H9 (cell line): ENCODE results near the gene KL. TPM values are rescaled to one million over a fixed set of nuclear protein-coding genes. Genes with fewer than 3 reads are reported as not detected.

ENCODE experiments used
- DNase-seq: peaks from one replicate; pipeline ENCODE4 v3.0.0-alpha.2; 2017
- H2AFZ ChIP-seq: one replicate; pipeline ENCODE4 v1.6.1; 2013; ENCODE audit warnings: mild to moderate bottlenecking, low read length, control low read depth, moderate library complexity
- H2AK5ac ChIP-seq: 2 replicates; pipeline ENCODE4 v1.6.1; 2013; ENCODE audit warnings: low read length, control low read depth, mixed read lengths; ENCODE audit not compliant: insufficient read length
- H2BK120ac ChIP-seq: one replicate; pipeline ENCODE4 v1.6.1; 2013; ENCODE audit warnings: low read depth, mild to moderate bottlenecking, low read length, control low read depth, inconsistent platforms; ENCODE audit not compliant: poor library complexity, severe bottlenecking
- H2BK12ac ChIP-seq: 2 replicates; pipeline ENCODE4 v1.6.1; 2013; ENCODE audit warnings: low read length, control low read depth, mixed read lengths, low read depth; ENCODE audit not compliant: insufficient read length
- H2BK15ac ChIP-seq: 2 replicates; pipeline ENCODE4 v1.6.1; 2013; ENCODE audit warnings: low read depth, low read length, control low read depth
- H2BK20ac ChIP-seq: one replicate; pipeline ENCODE4 v1.6.1; 2013; ENCODE audit warnings: low read depth, mild to moderate bottlenecking, low read length, control low read depth, inconsistent platforms; ENCODE audit not compliant: poor library complexity, severe bottlenecking
- H2BK5ac ChIP-seq: 2 replicates; pipeline ENCODE4 v1.6.1; 2013; ENCODE audit warnings: low read length, control low read depth, mixed read lengths; ENCODE audit not compliant: insufficient read length
- H3K14ac ChIP-seq: 2 replicates; pipeline ENCODE4 v1.6.1; 2013; ENCODE audit warnings: low read length, control low read depth; ENCODE audit not compliant: insufficient read depth
- H3K18ac ChIP-seq: 2 replicates; pipeline ENCODE4 v1.6.1; 2013; ENCODE audit warnings: low read depth, mild to moderate bottlenecking, mixed read lengths, low read length, control low read depth; ENCODE audit not compliant: insufficient read length
- H3K23ac ChIP-seq: 2 replicates; pipeline ENCODE4 v1.6.1; 2013; ENCODE audit warnings: low read length, control low read depth, mixed read lengths, low read depth; ENCODE audit not compliant: insufficient read length
- H3K23me2 ChIP-seq: 2 replicates; pipeline ENCODE4 v1.6.1; 2013; ENCODE audit warnings: low read depth, mild to moderate bottlenecking, mixed read lengths, low read length, control low read depth; ENCODE audit not compliant: insufficient read length, poor library complexity, severe bottlenecking
- H3K27ac ChIP-seq: 2 replicates; pipeline ENCODE4 v1.5.1; 2013; ENCODE audit warnings: low read length, control low read depth, mixed read lengths, low read depth; ENCODE audit not compliant: insufficient read length
- H3K27me3 ChIP-seq: 2 replicates; pipeline ENCODE4 v1.6.1; 2013; ENCODE audit warnings: low read length, control low read depth, inconsistent platforms; ENCODE audit not compliant: insufficient read depth
- H3K4ac ChIP-seq: 2 replicates; pipeline ENCODE4 v1.6.1; 2013; ENCODE audit warnings: low read depth, mild to moderate bottlenecking, control low read depth, inconsistent platforms, low read length, moderate library complexity
- H3K4me1 ChIP-seq: 2 replicates; pipeline ENCODE4 v1.6.1; 2013; ENCODE audit warnings: low read length, control low read depth, inconsistent platforms; ENCODE audit not compliant: insufficient read depth
- H3K4me2 ChIP-seq: 2 replicates; pipeline ENCODE4 v1.6.1; 2013; ENCODE audit warnings: low read length, control low read depth, mixed read lengths; ENCODE audit not compliant: insufficient read length, insufficient read depth
- H3K56ac ChIP-seq: 2 replicates; pipeline ENCODE4 v1.6.1; 2013; ENCODE audit warnings: low read depth, mild to moderate bottlenecking, mixed read lengths, low read length, control low read depth; ENCODE audit not compliant: insufficient read length
- H3K79me1 ChIP-seq: 2 replicates; pipeline ENCODE4 v1.6.1; 2013; ENCODE audit warnings: low read depth, mild to moderate bottlenecking, moderate library complexity, low read length, control low read depth, inconsistent platforms; ENCODE audit not compliant: insufficient read depth, poor library complexity, severe bottlenecking
- H3K79me2 ChIP-seq: 2 replicates; pipeline ENCODE4 v1.6.1; 2013; ENCODE audit warnings: low read length, control low read depth, inconsistent platforms; ENCODE audit not compliant: insufficient read depth
- H3K9ac ChIP-seq: 2 replicates; pipeline ENCODE4 v1.6.1; 2013; ENCODE audit warnings: low read length, control low read depth, mixed read lengths; ENCODE audit not compliant: insufficient read length; ENCODE audit errors: extremely low read depth
- H3K9me3 ChIP-seq: one replicate; pipeline ENCODE4 v1.6.1; 2013; ENCODE audit warnings: low read depth, low read length, inconsistent platforms; ENCODE audit not compliant: control insufficient read depth
- H3T11ph ChIP-seq: one replicate; pipeline ENCODE4 v1.6.1; 2013; ENCODE audit warnings: mild to moderate bottlenecking, low read length, control low read depth, inconsistent platforms
- H4K20me1 ChIP-seq: one replicate; pipeline ENCODE4 v1.6.1; 2013; ENCODE audit not compliant: control insufficient read depth, insufficient read length, insufficient read depth
- H4K5ac ChIP-seq: 2 replicates; pipeline ENCODE4 v1.6.1; 2013; ENCODE audit warnings: low read depth, mild to moderate bottlenecking, mixed read lengths, low read length, control low read depth; ENCODE audit not compliant: insufficient read length
- H4K8ac ChIP-seq: replicated peaks from 2 replicates; pipeline ENCODE4 v1.6.1; 2013; ENCODE audit warnings: low read length, control low read depth, mixed read lengths, low read depth; ENCODE audit not compliant: insufficient read length
- H4K91ac ChIP-seq: 2 replicates; pipeline ENCODE4 v1.6.1; 2013; ENCODE audit warnings: low read depth, mild to moderate bottlenecking, moderate library complexity, mixed read lengths, low read length, control low read depth; ENCODE audit not compliant: insufficient read length
- H3K27ac Mint-ChIP-seq, 3 experiments: 2 replicates in 2 of 3; 3 replicates in 1 of 3; pipeline ENCODE4 v1.8.0; 2020 to 2021; ENCODE audit warnings: mixed read lengths in 3 of 3, mild to moderate bottlenecking in 1 of 3, moderate library complexity in 1 of 3
- H3K27me3 Mint-ChIP-seq: 2 replicates; pipeline ENCODE4 v1.8.0; 2021; ENCODE audit warnings: low read depth, mild to moderate bottlenecking, moderate library complexity, mixed read lengths
- H3K36me3 Mint-ChIP-seq, 3 experiments: 2 replicates in 2 of 3; 3 replicates in 1 of 3; pipeline ENCODE4 v1.8.0; 2020 to 2021; ENCODE audit warnings: low read depth in 3 of 3, mixed read lengths in 3 of 3; ENCODE audit not compliant: insufficient read depth in 1 of 3
- H3K4me1 Mint-ChIP-seq, 2 experiments: 2 replicates each; pipeline ENCODE4 v1.8.0; 2020; ENCODE audit warnings: mixed read lengths in 2 of 2
- H3K4me3 Mint-ChIP-seq, 2 experiments: 2 replicates in 1 of 2; 3 replicates in 1 of 2; pipeline ENCODE4 v1.8.0; 2020 to 2021; ENCODE audit warnings: mild to moderate bottlenecking in 2 of 2, mixed read lengths in 2 of 2, moderate library complexity in 1 of 2
- H3K9me3 Mint-ChIP-seq, 2 experiments: 2 replicates in 1 of 2; 3 replicates in 1 of 2; pipeline ENCODE4 v1.8.0; 2020; ENCODE audit warnings: mild to moderate bottlenecking in 2 of 2, mixed read lengths in 2 of 2, moderate library complexity in 1 of 2
- WGBS: extraction: QIAGEN DNeasy Blood & Tissue Kit; methylation state at CpG from one replicate; pipeline ENCODE4 v1.1.7; 2013; ENCODE audit warnings: missing lambda C conversion rate, low lambda C conversion rate, mixed read lengths; ENCODE audit not compliant: insufficient read length; ENCODE audit errors: extremely low coverage; 5-methylcytosine and 5-hydroxymethylcytosine counted together
- total RNA-seq: library from RNA; stranded (reverse); gene quantifications from 2 replicates; pipeline ENCODE4 v1.2.1, GENCODE V29; 2021
- TF ChIP-seq, protein P1 (sequence below): fragments of 200-600 bp; sonication (generic); conservative IDR thresholded peaks from 3 replicates; pipeline ENCODE4 v1.8.0; 2021; ENCODE audit warnings: antibody characterized with exemption, mild to moderate bottlenecking

KL gene
- total RNA-seq, 1 experiment from 2014 or later, result not detected

DNA sequence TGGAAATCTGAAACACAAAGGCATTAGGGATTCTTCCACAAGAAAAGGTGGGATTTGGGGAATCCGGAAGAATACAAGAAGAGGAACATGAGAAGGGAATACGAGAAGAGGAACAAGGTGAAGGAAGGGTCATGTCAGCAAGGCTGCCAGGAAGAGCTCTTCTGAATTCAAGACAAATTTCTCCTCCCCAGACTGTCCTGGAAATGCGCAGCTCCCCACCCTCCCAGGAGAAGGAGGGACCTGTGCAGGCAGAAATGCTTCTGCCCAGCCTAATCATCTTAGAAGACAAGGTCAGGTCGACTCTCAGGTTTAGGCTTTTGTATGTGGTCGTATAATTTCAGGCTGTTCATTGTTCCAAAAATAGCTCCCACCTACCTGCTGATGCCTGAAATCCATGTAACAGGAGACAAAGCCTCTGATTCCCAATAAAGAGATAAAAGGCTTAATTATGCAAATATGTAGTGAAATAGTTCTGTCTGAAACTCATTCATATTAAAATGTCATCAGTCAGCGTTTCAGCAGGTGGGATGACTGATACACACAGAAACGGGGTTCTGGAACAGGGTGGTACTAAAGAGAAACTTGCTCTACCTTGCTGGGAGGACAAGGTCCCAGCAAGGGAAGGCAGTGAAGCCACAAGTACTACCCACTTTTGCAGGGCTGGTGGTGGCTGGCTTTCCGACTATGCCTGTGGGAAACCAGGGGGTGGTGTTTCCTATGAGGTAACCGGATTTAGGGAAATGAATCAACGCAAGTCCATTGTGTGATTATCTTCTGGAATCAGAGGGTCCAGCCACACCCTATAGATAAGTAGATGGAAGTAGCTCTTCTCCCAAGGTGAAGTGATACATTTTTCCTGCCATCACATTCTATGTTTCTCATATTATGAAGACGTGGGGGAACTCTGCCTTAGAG lies 76.1 kb downstream of the KL start:
- H2BK12ac ChIP-seq, result peak overlapping the region; percentile 23
- no peak overlapping the region for H3K23ac ChIP-seq
- no peak overlapping the region for H2BK120ac ChIP-seq
- no peak overlapping the region for H3T11ph ChIP-seq
- no peak overlapping the region for H3K9ac ChIP-seq
- Mint-ChIP-seq H3K27me3 (no peaks in the 10 kb centered on the region; the same call in 1 of the 2 replicates), H3K4me3 (no peak overlapping the region; a peak in 2 of 5 replicates), H3K36me3 (no peaks in the 10 kb centered on the region), H3K27ac (peak overlapping the region in 1 of 3 experiments; percentile 9; a peak in 3 of 7 replicates), H3K4me1 (peaks cover 25 to 28% of the 10 kb centered on the region in 2 experiments), H3K9me3 (no peaks in the 10 kb centered on the region)
- H4K5ac ChIP-seq, result no peak overlapping the region
- no peaks in the 10 kb centered on the region for H3K79me1 ChIP-seq
- H3K18ac ChIP-seq, result no peak overlapping the region
- H2AK5ac ChIP-seq, result no peak overlapping the region
- H2BK20ac ChIP-seq, result no peak overlapping the region
- no peak overlapping the region for H2BK5ac ChIP-seq
- TF ChIP-seq, protein P1, sequence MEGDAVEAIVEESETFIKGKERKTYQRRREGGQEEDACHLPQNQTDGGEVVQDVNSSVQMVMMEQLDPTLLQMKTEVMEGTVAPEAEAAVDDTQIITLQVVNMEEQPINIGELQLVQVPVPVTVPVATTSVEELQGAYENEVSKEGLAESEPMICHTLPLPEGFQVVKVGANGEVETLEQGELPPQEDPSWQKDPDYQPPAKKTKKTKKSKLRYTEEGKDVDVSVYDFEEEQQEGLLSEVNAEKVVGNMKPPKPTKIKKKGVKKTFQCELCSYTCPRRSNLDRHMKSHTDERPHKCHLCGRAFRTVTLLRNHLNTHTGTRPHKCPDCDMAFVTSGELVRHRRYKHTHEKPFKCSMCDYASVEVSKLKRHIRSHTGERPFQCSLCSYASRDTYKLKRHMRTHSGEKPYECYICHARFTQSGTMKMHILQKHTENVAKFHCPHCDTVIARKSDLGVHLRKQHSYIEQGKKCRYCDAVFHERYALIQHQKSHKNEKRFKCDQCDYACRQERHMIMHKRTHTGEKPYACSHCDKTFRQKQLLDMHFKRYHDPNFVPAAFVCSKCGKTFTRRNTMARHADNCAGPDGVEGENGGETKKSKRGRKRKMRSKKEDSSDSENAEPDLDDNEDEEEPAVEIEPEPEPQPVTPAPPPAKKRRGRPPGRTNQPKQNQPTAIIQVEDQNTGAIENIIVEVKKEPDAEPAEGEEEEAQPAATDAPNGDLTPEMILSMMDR, result no peak
- no peaks in the 10 kb centered on the region for H3K9me3 ChIP-seq
- H3K14ac ChIP-seq, result no peak overlapping the region
- no peaks in the 10 kb centered on the region for H3K23me2 ChIP-seq
- H4K91ac ChIP-seq, result no peak overlapping the region
- no peaks in the 10 kb centered on the region for H3K79me2 ChIP-seq
- DNase-seq, result no peak
- no peaks in the 10 kb centered on the region for H3K27me3 ChIP-seq
- H3K4ac ChIP-seq, result no peak overlapping the region
- no peak overlapping the region for H4K8ac ChIP-seq
- no peak overlapping the region for H2BK15ac ChIP-seq
- H3K4me2 ChIP-seq, result no peak overlapping the region
- no peak overlapping the region for H2AFZ ChIP-seq
- no peak overlapping the region for H3K56ac ChIP-seq
- H3K27ac ChIP-seq, result no peak overlapping the region
- H3K4me1 ChIP-seq, result peaks cover 11% of the 10 kb centered on the region; the same call in 1 of the 2 replicates
- WGBS, result no CpG with 5 or more reads among the region's 11 CpGs
- no peaks in the 10 kb centered on the region for H4K20me1 ChIP-seq
